Mesodermal cell (in vitro differentiated cells): ENCODE measurements around the gene MRPL48.
"Not testable (repeated sequence)": the region's sequence is repeated elsewhere in the genome, so short reads cannot be mapped to it uniquely, and the experiment has no call there.

Source experiments
- H3K27ac ChIP-seq: 2 replicates; pipeline ENCODE4 v1.7.0; 2013; ENCODE audit warnings: mild to moderate bottlenecking, low read depth, low read length, moderate library complexity; ENCODE audit not compliant: severe bottlenecking
- H3K36me3 ChIP-seq: 2 replicates; pipeline ENCODE4 v1.7.1; 2013; ENCODE audit warnings: mild to moderate bottlenecking, low read length, moderate library complexity; ENCODE audit not compliant: control insufficient read depth, insufficient read depth
- H3K4me1 ChIP-seq: one replicate; pipeline ENCODE4 v1.7.1; 2013; ENCODE audit warnings: mild to moderate bottlenecking, low read length; ENCODE audit not compliant: insufficient read depth, control insufficient read depth, poor library complexity, severe bottlenecking
- H3K4me3 ChIP-seq: 2 replicates; pipeline ENCODE4 v1.7.0; 2013; ENCODE audit warnings: low read length, control low read depth, mild to moderate bottlenecking; ENCODE audit not compliant: insufficient read depth, poor library complexity, severe bottlenecking; ENCODE audit errors: extremely low read depth
- H3K9me3 ChIP-seq: 2 replicates; pipeline ENCODE4 v1.7.1; 2013; ENCODE audit warnings: mild to moderate bottlenecking, low read length, moderate library complexity; ENCODE audit not compliant: control insufficient read depth
- WGBS, 2 experiments: methylation state at CpG; one replicate each; pipeline ENCODE4 v1.1.5; 2013; ENCODE audit warnings: missing lambda C conversion rate in 2 of 2; ENCODE audit not compliant: insufficient coverage in 2 of 2; 5-methylcytosine and 5-hydroxymethylcytosine counted together

Gene MRPL48

DNA sequence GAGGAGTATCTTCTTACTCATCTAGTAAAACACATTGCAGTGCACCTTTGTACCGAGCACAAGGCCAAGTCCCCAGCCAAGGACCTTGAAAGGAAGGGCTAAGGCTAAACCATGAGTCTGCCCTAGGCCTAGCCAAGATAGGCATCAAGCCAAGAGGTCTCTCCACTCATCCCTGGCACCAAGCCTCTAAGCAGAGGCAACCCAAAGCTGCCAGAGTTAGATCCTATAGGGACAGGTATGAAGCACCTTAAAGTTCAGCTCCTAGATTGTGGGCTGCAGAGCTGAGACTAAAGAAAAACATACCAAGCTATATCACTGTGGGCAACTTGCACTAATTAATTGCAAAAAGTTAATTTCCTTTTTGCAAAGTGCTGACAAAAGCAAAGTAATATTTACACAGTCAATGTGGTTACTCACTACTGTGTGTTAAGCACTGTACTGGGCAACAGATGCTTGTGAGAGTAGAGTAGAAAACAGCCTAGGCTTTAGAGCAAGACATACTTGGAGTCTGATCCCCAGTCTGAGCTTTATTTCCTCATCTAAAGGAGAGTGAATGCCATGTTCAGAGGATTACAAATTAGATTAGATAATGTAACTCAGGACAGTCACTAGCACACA is 81.8 kb downstream of the MRPL48 start:
- H3K27ac ChIP-seq = peak overlapping the region; percentile 6

DNA sequence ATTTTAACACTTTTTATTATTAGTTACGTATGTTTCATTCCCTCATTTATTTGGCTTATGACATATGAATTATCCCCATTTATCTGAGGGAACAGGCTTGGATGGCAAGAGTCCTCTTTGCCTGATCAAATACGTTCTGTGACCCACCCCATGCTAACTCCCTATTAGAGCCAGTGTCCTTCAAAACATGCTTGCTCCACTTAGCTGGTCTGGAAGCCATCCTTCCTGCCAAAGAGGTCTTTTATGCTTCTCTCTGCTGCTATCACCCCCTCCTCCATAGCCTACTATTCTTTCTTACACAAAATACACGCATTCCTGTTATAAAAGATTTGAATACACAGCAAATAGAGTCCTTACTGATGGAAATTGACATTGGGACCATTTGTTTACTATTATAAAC is 82.6 kb downstream of the MRPL48 start:
- Histone ChIP-seq H3K27ac (no peak overlapping the region), H3K4me3 (no peak overlapping the region), H3K9me3 (no peaks in the 10 kb centered on the region), H3K36me3 (peaks cover 61% of the 10 kb centered on the region), H3K4me1 (peaks cover 8% of the 10 kb centered on the region)
- WGBS, 2 experiments = 89 to 100% methylated on average over 1 to 2 of the region's 3 CpGs

More for the DNA sequence above, 81.8 kb downstream of the MRPL48 start:
- H3K9me3 ChIP-seq = no peaks in the 10 kb centered on the region
- WGBS, 2 experiments = 60 to 80% methylated on average over 1 of the region's 1 CpG
- H3K4me1 ChIP-seq = peaks cover 8% of the 10 kb centered on the region
- no peak overlapping the region for H3K4me3 ChIP-seq
- peaks cover 53% of the 10 kb centered on the region for H3K36me3 ChIP-seq

DNA sequence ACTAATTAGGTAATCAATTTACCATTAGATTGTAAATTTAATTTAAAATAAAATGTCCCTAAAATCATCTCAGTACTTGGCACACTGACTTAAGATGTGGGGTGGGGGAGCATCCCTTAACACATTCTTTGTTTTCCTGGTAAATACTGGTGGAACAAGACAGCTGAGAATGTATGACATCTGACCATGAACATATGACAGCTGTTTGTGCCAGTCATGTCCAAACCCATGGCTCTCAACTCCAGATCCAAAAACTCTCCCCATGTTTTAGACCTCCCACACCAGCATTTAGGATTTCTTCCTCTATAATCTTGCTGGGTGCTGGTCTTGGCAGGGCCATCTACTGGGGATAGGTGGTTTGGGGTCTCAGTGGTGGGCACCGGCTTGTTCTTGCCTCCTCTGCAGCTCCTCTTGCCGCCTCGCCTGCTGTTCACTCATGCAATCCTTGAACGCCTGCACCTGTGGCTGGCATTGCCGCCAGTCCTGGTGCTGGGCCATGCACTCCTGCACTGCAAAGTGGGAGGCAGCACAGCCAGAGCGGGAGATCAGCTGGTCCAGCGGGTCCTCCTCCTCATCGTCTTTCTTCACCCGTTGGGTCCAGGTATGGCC is 85.2 kb downstream of the MRPL48 start:
- H3K27ac ChIP-seq = no peak overlapping the region
- H3K36me3 ChIP-seq = peaks cover 62% of the 10 kb centered on the region
- no peak overlapping the region for H3K4me3 ChIP-seq
- no peaks in the 10 kb centered on the region for H3K4me1 ChIP-seq
- WGBS, 2 experiments = 89 to 100% methylated on average over 4 to 5 of the region's 9 CpGs
- no peaks in the 10 kb centered on the region for H3K9me3 ChIP-seq

DNA sequence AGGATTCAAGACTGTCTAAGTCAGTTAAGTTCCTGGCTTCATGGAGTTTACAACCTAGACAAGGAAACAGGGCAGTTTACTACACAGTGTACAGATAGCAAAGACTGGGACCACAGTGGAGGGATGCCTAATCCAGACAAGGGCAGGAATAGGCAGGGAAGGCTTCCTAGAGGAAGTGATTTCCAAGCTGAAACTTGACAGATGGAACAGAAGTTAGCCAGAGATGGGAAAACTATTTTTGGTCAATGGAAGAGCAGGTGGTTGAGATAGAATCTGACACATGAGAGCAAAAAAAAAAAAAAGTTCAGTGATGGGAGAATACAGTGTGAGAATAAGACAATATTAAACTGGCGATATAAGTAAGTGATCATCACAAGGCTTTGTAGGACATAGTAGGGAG is 87.7 kb downstream of the MRPL48 start:
- peaks cover 56% of the 10 kb centered on the region for H3K36me3 ChIP-seq
- 78 to 90% methylated on average over 1 of the region's 1 CpG for WGBS, 2 experiments
- no peaks in the 10 kb centered on the region for H3K9me3 ChIP-seq
- H3K27ac ChIP-seq = no peak overlapping the region
- H3K4me3 ChIP-seq = peak overlapping the region; percentile 72
- no peaks in the 10 kb centered on the region for H3K4me1 ChIP-seq

DNA sequence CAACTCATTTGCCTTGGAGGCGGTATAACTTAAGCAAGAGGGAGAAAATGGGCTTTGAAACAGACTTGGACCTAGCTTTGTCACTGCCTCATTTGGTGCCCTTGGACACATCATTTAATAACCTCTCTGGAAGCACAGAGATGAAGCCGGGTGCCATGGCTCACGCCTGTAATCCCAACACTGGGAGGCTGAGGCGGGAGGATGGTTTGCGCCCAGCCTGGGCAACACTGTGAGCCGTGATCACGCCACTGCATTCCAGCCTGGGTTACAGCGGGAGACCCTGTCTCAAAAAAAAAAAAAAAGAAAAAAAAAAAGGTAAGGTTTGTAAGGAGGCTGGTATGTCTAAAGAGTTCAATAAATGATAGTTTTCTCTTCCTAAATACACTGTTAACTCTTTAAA is 88.2 kb downstream of the MRPL48 start:
- WGBS, 2 experiments = 17 to 36% methylated on average over 5 of the region's 8 CpGs
- H3K9me3 ChIP-seq = no peaks in the 10 kb centered on the region
- no peaks in the 10 kb centered on the region for H3K4me1 ChIP-seq
- peaks cover 52% of the 10 kb centered on the region for H3K36me3 ChIP-seq
- peak overlapping the region; percentile 89 for H3K27ac ChIP-seq
- H3K4me3 ChIP-seq = peak overlapping the region; percentile 72

- H3K36me3 ChIP-seq = peaks cover 45% of the 10 kb centered on the region
- 0 to 1% methylated on average over 51 to 55 of the region's 57 CpGs for WGBS, 2 experiments
- H3K9me3 ChIP-seq = no peaks in the 10 kb centered on the region
- H3K27ac ChIP-seq = peak within 1 kb of the TSS; percentile 89
- H3K4me3 ChIP-seq = peak within 1 kb of the TSS; percentile 72
- no peaks in the 10 kb centered on the region for H3K4me1 ChIP-seq
Observed at GRCh38 chr11:73876424-73877310, 89.0 kb downstream of the MRPL48 start, which contains the start of the genes COA4 and PAAF1. COA4 (minus strand) TSS chr11:73876846; CDS start chr11:73873378, 3,468 bp downstream. PAAF1 (plus strand) TSS chr11:73876999; CDS start chr11:73877022, 23 bp downstream.

- H3K4me3 ChIP-seq = no peak overlapping the region
- no peak overlapping the region for H3K27ac ChIP-seq
- WGBS, 2 experiments = no CpG with 5 or more reads among the region's 1 CpG
- H3K4me1 ChIP-seq = no peaks in the 10 kb centered on the region
- peaks cover 25% of the 10 kb centered on the region for H3K36me3 ChIP-seq
- H3K9me3 ChIP-seq = no peaks in the 10 kb centered on the region
Observed at GRCh38 chr11:73878771-73879170, 91.1 kb downstream of the MRPL48 start.

- not testable (repeated sequence) for H3K4me3 ChIP-seq, H3K4me1 ChIP-seq, H3K27ac ChIP-seq, H3K9me3 ChIP-seq
- 84 to 89% methylated on average over 5 of the region's 10 CpGs for WGBS, 2 experiments
- peaks cover 14% of the 10 kb centered on the region for H3K36me3 ChIP-seq
Observed at GRCh38 chr11:73880449-73880848, 92.8 kb downstream of the MRPL48 start.

DNA sequence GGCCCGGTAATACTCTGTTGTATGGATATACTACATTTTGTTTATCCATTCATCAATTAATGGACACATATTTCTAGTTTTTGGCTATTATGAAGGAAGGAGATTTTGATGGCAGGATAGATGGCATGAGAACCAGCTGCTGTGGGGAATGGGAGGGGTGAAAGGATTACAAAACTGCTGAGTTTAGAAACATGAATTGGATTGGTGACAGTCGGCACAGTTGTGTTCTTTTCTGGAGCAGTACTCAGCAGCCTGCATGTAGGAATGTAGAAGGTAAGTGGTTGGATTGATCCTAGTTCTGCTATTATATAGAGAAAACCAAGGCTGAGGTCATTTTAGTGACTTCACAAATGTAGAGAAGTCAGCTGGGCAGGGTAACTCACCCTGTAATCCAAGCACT is 96.2 kb downstream of the MRPL48 start:
- no peak overlapping the region for H3K27ac ChIP-seq
- H3K4me1 ChIP-seq = no peaks in the 10 kb centered on the region
- H3K36me3 ChIP-seq = peaks cover 26% of the 10 kb centered on the region
- 86 to 100% methylated on average over 1 of the region's 2 CpGs for WGBS, 2 experiments
- H3K4me3 ChIP-seq = no peak overlapping the region
- no peaks in the 10 kb centered on the region for H3K9me3 ChIP-seq

- H3K27ac ChIP-seq = no peak overlapping the region
- WGBS, 2 experiments = no CpG with 5 or more reads among the region's 3 CpGs
- no peaks in the 10 kb centered on the region for H3K4me1 ChIP-seq
- no peaks in the 10 kb centered on the region for H3K9me3 ChIP-seq
- H3K4me3 ChIP-seq = no peak overlapping the region
- peaks cover 33% of the 10 kb centered on the region for H3K36me3 ChIP-seq
Observed at GRCh38 chr11:73888244-73888643, 100.6 kb downstream of the MRPL48 start.
